HG02884 (cell line): Measurements from ENCODE around the gene CENPX.

Experiments used
- ATAC-seq: cut with Tn5 transposase; IDR thresholded peaks from one replicate; pipeline ENCODE4 v1.9.1; 2021; ENCODE audit warnings: mild to moderate bottlenecking, moderate library complexity; ENCODE audit not compliant: unreplicated experiment

CENPX gene

DNA sequence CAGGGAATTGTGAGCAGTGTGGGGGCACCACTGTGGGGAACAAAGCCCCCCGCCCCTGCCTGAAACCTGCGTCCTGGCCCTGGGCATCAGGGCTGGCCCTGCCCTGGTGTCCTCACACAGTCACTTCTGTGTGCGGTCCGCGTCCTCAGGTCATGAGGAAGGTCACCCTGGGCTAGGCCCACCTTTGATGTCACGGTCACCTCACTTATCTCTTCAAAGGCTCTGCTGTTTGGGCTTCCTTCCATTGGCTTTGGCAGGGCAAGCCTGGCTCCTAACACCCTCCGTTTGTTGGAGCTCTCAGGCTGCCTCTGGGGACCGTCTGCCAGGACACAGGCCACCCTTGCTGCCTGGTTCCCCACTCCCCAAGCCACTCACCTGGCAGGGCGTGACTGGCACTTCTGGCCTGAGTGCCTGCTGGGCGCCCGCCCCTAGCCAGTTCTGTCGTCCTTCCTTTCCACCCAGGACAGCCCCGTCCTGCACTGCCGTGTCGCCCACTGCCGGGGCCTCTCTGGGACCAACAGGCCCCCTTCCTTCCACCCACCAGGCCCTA lies 8.8 kb downstream of the CENPX start:
- ATAC-seq = no peak

DNA sequence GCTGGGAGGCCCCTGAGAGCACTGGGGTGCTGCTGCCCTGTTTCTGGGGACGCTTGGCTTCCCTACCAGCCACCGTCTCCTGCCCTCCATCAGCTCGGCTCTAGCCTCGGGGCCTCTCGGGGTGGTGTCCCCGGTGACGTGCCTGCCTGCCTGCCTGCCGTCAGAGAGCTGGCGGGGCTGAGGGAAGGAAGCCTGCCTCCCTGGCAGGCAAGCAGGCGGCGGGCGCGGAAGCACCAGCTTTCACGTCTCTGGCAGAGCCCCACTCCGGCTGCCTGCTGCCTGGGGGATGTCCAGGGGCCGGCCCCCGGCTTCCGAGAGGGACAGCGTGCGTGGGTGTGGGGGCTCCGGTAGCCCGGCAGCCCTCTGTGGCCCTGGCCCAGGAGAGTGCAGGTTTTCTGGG lies 9.3 kb downstream of the CENPX start:
- ATAC-seq = no peak

DNA sequence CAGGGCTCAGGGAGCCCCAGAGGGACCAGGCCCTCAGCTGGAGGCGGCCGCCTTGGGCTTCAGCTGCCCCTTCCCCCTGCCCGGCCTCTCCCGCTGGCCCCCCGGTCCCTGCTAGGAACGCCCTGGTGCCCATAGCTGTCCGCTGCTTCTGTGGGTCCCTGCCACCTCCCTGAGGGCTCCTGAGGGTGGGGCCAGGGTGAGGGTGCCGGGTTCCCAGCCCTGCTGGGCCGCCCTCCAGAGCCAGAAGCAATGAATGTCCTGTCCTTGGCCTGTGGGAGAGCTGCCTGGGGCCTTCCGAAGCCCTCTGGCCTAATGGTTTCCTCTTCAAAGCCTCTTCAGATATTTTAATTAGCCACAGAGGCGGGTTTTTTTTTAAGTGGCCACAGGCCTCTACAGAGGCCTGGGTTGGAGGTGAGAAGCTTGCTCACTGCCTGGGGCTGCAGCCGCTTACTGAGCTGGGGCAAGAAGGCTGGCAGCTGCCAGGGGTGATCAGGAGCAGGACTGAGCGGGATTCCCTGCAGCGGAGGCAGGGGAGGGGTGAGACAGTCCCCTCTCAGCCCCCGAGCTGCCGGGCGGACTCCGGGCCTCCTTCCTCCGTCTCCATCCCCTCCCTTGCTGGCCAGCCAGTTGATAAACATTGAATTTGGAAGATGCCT lies 9.9 kb downstream of the CENPX start:
- ATAC-seq = no peak

DNA sequence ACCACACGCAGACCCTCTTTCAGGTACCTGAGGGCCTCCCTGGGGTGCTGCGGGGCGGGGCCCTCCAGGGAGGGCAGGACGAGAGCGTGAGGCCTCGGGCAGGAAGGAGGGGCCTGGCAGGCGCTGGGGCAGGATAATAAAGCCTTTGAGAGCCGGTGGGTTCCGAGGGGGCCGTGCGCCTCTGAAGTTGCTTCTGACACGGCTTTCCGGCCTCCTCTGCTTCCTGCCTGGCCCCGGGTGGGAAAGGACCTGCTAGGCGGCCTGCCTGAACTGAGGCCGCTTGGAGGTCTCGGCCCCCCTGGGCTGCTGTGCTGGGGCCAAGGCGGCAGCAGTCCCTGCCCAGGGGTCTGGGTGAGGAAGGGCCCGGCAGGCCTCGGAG lies 10.4 kb downstream of the CENPX start:
- ATAC-seq = no peak

DNA sequence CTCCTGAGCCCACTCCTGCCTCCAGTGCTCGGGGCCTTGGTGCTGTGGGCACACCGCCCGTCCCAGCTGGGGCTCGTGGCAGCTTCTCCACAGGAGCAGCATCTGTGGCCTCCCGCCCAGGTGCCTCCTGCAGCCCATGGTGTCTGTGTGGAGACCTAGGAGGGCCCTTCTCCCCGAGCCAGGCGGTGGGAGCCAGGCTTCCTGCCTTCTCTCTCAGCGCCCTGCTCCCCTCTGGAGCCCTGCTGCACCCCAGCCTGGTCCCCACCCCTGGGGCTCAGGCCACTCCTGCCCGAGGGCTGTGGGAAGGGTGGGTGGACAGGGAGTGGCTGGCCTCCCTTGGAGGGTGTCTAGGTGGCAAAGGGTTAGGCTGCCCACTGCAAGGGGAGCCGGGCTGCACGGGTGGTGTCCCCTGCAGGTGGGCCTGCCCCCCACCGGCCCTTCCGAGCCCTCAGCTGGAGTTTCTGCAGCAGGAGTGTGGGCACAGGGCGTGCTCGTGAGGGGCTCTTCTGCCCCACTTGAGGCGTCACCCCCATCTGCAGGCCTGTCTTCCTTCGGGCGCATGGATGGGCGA lies 11.0 kb downstream of the CENPX start:
- ATAC-seq = no peak

DNA sequence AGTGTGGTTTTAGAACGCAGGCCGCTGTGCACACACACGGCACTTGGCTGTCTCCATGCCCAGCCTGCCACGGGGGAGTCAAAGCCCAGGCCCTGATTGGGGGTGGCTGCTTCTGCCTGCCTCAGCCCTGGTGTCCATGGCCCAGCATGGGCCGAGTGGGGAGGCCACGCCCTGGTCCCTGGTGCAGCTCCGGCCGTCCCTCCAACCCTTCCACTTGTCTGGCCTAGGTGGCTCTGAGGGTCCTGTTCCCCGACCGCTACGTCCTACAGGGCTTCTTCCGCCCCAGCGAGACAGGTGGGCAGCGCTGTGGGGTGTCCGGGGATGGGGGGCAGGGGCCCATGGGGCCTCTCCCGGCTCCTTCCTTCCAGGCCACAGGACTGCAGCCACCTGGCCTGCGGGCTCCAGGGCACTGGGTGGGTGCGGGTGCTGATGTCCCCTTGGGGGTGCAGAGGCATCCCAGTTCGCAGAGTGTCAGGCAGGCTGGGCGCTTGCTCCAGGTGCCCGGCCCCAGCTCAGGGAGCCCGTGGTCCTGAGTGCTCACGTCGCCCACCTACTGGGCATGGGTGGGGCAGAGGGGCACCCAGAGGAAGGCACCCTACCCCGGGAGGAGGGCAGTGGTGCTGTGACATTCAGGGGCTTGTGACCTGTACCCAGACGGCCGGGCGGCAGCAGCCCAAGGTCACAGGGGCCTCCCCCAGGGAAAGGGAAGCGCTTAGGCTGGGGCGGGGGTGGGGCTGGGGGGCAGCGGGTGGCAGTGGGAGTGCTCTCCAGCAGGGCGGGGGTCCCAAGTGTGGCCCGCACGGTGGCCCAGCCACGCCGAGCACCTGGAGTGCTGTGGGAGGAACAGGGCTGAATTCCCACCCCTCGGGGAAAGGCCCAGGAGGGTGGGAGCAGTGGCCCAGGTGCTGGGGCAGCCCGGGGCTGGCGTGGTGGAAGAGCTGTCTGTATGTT lies 11.8 kb downstream of the CENPX start:
- no peak for ATAC-seq

DNA sequence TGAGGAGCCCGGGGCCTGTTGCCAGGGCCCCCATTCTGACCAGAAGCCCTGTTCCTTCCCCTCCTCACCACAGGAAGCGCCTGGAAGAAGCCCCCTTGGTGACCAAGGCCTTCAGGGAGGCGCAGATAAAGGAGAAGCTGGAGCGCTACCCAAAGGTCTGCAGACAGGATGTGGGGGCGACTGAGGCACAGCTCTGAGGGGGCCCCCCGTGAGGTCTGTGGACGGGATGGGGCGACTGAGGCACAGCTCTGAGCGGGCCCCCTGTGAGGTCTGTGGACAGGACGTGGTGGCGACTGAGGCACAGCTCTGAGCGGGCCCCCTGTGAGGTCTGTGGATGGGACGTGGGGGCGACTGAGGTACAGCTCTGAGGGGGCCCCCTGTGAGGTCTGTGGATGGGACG lies 13.3 kb downstream of the CENPX start:
- no peak for ATAC-seq

DNA sequence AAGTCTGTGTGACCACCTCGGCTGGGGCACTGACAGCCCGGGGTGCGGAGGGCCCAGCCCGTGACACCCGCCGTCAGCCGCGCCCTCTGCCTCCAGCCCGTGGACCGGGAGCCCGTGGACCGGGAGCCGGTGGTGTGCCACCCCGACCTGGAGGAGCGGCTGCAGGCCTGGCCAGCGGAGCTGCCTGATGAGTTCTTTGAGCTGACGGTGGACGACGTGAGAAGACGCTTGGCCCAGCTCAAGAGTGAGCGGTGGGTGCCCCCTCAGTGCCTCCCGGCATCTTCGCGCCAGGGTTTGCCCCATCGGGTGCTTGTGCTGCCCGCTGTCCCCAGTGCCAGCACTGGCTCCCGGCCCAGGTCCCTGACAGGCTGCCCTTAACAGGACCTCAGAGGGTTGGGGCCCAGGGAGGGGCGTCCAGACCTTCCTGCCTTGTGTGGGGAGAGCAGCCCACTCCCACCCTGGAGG lies 13.7 kb downstream of the CENPX start:
- ATAC-seq = no peak

DNA sequence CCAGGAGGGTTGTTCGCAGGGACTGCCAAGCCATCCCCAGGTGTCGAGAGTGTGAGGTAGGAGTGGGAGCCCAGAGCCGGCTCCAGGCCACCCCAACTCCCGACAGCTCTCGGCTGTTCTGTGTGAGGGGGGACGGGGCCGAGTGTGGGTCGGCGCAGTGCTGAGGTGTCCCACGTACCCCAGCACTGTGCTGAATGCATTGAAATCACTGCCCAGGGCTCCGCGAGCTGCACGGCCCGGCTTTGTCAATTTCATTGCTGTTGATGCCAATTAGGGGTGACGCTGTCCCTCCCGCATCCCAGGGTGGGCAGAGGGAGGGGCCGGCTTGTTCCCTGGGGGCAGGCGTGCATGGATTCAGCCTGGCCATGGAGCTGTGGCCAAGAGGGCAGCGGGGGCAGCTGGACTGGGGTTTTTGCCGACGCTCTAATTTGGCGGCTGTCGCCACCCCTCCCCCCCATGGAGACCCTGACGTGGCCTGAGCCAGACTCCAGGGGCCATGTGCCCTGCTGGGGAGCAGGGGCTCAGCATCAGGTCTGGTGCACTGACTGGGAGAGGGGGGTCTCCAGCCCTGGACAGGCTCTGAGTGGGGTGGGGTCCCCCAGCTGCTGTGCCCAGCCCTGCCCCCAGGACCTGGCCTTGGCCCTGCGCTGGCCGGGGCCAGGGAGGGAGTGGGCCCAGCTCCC lies 14.3 kb downstream of the CENPX start:
- ATAC-seq = no peak

DNA sequence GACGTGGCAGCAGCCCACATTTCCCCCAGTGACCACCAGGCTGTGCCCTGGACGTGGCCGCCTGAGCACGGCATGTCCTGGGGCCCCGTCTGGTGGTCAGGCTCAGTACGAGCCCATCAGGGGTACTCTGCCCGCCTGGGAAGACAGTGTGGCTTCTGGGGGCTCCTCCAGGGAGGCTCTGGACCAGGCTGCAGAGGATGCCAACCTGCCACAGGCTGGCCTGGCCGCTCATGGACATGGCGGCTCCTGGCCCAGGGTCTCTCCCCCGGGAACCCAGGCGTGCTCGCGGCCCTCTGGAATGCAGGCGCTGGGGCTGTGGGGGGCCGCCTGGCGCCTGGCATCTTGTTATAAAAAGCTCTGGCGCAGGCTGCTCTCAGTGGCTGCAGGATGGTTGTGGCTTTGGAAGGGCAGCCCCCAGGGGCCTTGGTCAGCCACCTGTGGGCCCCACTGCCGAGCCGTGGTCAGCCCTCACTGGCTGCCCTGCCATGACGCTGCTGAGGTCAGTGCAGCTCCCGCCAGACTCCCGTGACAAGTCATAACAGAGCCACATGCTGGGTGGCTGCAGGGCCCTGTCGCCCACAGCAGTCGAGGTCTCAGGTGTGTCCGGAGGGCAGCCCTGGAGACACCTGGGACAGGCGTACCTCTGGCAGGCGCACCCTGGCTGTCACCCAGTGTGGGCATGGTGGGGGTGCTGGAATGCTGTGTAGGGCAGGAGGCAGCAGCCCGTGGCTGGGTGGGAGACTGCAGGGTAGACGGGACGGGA lies 15.0 kb downstream of the CENPX start:
- ATAC-seq = no peak

DNA sequence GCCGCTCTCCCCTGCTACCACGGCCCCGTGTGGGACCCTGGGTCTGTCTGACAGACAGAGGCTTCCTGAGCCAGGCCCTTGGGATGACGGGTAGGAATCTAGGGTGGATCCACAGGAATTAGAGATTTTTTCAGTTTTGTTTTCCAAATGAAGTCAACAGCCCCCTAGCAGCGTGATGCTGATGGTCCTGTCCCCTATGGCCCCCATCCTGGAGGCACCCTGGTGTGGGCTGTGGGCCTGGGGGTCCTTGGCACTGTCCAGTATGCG lies 15.5 kb downstream of the CENPX start:
- no peak for ATAC-seq

DNA sequence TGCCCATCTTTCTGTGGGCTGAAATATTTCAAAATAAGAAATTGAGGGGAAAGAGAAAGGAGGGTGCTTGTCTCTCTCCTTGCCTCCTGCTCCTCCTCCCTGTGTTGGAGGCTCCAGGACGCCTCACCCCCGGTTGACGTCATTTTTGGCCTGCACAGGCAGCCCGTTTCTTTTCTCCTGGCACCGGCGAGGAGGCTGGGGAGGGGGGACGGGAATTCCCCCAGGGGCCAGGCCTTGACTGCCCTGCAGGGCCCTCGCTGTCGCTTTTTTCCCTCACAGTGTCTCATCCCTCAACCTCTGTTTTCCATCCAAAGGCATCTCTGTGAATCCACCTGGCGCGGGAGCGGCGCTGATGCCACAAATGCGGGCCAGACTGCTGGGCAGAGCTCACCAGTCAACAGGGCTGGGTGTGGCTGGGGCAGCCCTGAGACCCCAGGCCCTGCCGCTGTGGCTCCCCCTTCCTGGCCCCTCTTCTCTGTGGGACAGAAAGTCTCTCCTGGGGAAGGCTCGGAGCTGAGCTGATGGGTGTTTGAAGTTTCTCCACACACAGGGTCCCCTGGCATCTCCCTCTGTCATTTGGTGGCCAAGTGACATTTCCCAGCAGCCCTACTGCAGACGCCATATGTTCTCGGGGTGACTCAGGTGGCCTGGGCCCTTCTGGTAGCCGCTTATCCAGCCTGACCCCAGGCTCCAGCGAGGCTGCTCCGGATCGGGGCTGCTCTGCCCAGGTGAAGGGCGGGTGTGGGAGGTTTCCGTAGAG lies 16.0 kb downstream of the CENPX start:
- no peak for ATAC-seq

DNA sequence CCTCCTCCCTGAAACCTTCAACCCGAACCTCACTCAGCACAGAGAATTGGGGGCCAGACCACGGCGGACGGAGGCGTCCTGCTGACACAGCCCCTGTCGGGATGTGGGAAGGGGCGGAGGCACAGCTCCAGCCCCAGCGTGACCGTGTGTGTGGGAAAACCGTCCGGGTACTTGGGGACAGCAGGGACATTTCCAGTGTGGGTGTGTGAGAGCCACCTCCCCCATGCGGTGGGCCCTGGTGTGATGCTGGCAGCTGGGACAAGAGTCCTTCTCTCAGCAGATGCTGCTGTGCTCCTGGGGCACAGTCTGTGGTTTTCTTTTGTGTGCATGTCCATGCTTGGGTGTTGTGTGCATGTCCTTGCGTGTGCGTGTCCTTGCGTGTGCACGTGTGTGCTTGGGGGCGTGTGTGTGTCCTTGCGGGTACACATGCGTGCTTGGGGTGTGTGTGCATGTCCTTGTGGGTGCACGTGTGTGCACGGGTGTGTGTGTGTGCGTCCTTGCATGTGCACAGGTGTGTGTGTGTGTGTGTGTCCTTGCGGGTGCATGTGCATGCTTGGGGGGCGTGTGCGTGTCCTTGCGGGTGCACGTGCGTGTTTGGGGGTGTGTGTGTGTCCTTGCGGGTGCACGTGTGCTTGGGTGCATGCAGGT lies 16.9 kb downstream of the CENPX start:
- no peak for ATAC-seq

DNA sequence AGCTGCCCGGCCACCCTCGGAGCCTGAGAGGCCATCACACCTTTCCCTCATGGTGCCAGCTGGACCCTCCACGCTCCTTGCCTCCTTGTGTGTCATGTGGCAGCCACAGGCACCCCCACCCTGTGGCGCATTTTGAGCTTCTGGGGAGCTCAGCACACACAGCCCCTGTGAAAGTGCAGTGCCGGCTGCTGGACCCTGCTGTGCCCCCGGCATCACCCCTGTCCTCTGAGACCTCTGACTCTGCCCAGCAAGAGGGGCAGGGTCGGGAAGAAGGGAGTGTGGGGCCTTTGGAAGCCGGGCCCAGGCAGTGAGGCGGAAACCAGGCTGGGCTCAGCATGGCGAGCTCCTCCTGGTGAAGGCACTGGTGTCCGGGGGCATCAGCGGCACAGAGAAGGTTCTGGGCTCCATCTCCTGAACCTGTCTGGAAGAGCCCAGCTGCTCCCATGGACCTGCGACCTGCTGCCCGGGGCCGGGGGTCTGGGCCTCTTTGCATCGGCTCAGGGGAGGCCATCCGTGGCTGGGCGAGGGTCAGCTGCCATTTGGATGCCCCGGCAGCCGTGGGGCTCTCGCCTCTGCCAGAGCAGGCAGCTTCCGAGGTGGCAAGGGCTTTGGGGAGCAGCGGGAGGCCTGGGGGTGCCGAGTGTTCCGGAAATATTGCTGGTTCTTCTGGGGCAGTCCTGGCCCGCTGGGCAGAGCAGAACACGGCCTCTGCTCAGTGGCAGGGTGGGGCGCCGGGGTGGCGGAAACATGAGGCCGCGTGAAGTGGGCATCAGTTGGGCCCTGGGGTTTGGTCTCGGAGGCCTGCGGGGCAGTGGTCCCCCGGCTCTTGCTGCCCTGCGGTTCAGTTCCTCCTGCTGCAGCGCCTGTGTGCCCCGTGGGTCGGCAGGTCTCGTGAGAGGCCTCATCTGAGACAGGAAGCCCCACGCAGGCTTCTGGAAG lies 17.9 kb downstream of the CENPX start:
- ATAC-seq = no peak

DNA sequence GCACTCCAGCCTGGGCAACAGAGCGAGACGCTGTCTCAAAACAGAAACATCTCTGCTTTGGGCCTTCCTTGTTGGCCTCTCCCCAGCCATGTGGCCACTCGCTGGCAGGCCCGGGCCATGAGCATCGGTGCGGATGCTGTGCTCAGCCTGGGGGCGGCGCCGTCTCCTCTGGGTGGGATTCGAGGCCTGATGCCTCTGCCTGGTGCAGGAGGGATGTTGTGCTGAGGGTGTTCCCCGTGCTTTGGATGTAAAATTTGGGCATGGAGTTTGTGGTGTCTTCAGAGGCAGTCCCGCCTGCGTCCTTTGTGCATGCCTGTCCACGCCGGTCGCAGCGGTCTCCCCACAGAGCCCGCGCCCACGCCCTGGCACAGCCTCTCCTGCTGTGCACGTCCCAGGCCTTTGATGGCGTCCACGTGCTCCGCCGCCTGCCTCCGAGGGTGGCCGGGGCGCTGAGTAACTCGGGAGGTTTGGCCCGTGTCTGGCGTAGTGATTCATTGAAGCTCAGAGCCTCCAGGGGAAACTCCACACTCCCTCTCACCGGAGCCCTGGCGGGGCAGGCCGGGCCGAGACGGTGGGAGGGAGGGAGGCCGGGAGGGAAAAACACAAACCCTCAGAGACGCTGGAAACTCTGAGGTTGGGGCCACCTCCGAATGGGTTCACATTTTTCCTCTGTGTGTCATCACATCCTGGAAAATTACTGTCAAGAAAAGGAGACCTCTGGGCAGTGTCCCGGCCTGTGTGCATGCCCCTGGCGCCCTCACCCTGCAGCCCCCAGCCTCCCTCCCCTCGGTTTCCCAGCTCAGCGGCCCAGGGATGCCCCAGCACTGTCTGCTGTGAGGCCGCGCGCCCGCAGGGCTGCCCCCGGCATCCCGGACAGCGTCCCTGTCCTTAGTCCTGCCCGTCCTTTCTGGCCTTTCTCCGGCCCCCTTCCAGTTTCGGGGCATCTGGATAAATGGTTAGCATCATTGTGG lies 19.0 kb downstream of the CENPX start:
- ATAC-seq = no peak

DNA sequence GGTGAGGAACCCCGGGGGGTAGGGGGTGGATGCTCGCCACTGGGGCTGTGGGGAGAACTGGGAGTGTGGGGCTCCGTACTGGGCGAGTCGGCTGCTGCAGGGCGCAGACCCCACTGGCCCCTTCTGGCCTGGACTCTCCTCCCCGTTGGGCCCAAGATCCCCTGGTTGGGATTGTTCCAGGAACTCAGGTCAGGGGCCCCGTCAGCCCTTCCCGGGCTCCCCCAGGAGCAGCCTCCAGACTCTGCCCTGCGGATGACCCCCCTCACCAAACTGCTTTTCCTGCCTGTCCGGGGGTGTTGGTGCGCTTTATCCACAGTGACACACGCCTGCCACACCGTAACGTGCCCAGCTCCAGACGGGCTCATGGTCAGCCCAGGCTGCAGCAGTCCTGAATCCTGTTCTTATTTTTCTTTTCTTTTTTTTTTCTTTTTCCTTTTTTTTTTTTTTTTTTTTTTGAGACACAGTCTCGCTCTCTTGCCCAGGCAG lies 21.1 kb downstream of the CENPX start:
- no peak for ATAC-seq
